ENCODE measurements around the gene PFN3. TPM values are rescaled to one million over a fixed set of nuclear protein-coding genes. Genes with fewer than 3 reads are reported as not detected.

The PFN3 gene
- total RNA-seq, 3 donors from 2014 or later (not counting 1 experiment from before 2014, with no cell fraction given), result not detected

GRCh38 chr5:177367323-177367848 lies 33.1 kb downstream of the PFN3 start:
- no peak overlapping the region for H3K27ac ChIP-seq (ENCODE audit: low read length)
- H3K4me1 Mint-ChIP-seq, result peaks cover 24 to 51% of the 10 kb centered on the region in 2 donors
- H3K4me3 Mint-ChIP-seq, result no peak overlapping the region
- TF ChIP-seq, protein P1, sequence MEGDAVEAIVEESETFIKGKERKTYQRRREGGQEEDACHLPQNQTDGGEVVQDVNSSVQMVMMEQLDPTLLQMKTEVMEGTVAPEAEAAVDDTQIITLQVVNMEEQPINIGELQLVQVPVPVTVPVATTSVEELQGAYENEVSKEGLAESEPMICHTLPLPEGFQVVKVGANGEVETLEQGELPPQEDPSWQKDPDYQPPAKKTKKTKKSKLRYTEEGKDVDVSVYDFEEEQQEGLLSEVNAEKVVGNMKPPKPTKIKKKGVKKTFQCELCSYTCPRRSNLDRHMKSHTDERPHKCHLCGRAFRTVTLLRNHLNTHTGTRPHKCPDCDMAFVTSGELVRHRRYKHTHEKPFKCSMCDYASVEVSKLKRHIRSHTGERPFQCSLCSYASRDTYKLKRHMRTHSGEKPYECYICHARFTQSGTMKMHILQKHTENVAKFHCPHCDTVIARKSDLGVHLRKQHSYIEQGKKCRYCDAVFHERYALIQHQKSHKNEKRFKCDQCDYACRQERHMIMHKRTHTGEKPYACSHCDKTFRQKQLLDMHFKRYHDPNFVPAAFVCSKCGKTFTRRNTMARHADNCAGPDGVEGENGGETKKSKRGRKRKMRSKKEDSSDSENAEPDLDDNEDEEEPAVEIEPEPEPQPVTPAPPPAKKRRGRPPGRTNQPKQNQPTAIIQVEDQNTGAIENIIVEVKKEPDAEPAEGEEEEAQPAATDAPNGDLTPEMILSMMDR (IDR thresholded peaks at IDR 0.05), result no peak
- intact Hi-C loops (cut with micrococcal nuclease), result no loop called here
- H3K27ac Mint-ChIP-seq, result no peak overlapping the region
- no peaks in the 10 kb centered on the region for H3K27me3 Mint-ChIP-seq (ENCODE audit: low read depth in 2 of 2)
- H3K4me3 ChIP-seq (ENCODE audit: low read length), result no peak overlapping the region
- H3K4me1 ChIP-seq (ENCODE audit: control insufficient read depth, insufficient read depth, low read length), result peaks cover 50% of the 10 kb centered on the region
- WGBS (ENCODE audit: insufficient coverage), result 96% methylated on average over 46 of the region's 46 CpGs
- H3K9me3 Mint-ChIP-seq, result no peaks in the 10 kb centered on the region
- H3K36me3 Mint-ChIP-seq, result no peaks in the 10 kb centered on the region
- no peaks in the 10 kb centered on the region for H3K9me3 ChIP-seq (ENCODE audit: control insufficient read depth, insufficient read depth, low read length)
- no peaks in the 10 kb centered on the region for H3K27me3 ChIP-seq (ENCODE audit: control insufficient read depth, insufficient read depth, low read length)
- DNase-seq (no peak), ATAC-seq (no peak)
- peaks cover 65% of the 10 kb centered on the region for H3K36me3 ChIP-seq (ENCODE audit: control insufficient read depth, insufficient read depth, low read length)

- H3K27me3 Mint-ChIP-seq (ENCODE audit: low read depth in 2 of 2), result no peaks in the 10 kb centered on the region
- TF ChIP-seq, protein P1 (IDR thresholded peaks at IDR 0.05), result no peak
- Histone ChIP-seq H3K9me3 (ENCODE audit: control insufficient read depth, insufficient read depth, low read length) (no peaks in the 10 kb centered on the region), H3K27ac (ENCODE audit: low read length) (no peak overlapping the region), H3K36me3 (ENCODE audit: control insufficient read depth, insufficient read depth, low read length) (peaks cover 62% of the 10 kb centered on the region), H3K4me1 (ENCODE audit: control insufficient read depth, insufficient read depth, low read length) (peaks cover 50% of the 10 kb centered on the region), H3K27me3 (ENCODE audit: control insufficient read depth, insufficient read depth, low read length) (no peaks in the 10 kb centered on the region), H3K4me3 (ENCODE audit: low read length) (no peak overlapping the region)
- WGBS (ENCODE audit: insufficient coverage), result 94% methylated on average over 34 of the region's 36 CpGs
- H3K36me3 Mint-ChIP-seq, result no peaks in the 10 kb centered on the region
- no peak overlapping the region for H3K4me3 Mint-ChIP-seq
- intact Hi-C loops (cut with micrococcal nuclease), result no loop called here
- peak overlapping the region in 1 of 2 donors; percentile 37 for H3K27ac Mint-ChIP-seq
- ATAC-seq, result no peak
- no peaks in the 10 kb centered on the region for H3K9me3 Mint-ChIP-seq
- DNase-seq, result no peak
- peaks cover 25 to 51% of the 10 kb centered on the region in 2 donors for H3K4me1 Mint-ChIP-seq
Observed at GRCh38 chr5:177366528-177367322, 33.7 kb downstream of the PFN3 start.

- Histone ChIP-seq H3K4me1 (ENCODE audit: control insufficient read depth, insufficient read depth, low read length) (peaks cover 50% of the 10 kb centered on the region), H3K4me3 (ENCODE audit: low read length) (no peak overlapping the region), H3K36me3 (ENCODE audit: control insufficient read depth, insufficient read depth, low read length) (peaks cover 55% of the 10 kb centered on the region), H3K9me3 (ENCODE audit: control insufficient read depth, insufficient read depth, low read length) (no peaks in the 10 kb centered on the region), H3K27ac (ENCODE audit: low read length) (no peak overlapping the region), H3K27me3 (ENCODE audit: control insufficient read depth, insufficient read depth, low read length) (no peaks in the 10 kb centered on the region)
- H3K27me3 Mint-ChIP-seq (ENCODE audit: low read depth in 2 of 2), result no peaks in the 10 kb centered on the region
- H3K4me3 Mint-ChIP-seq, result no peak overlapping the region
- DNase-seq, result no peak
- H3K27ac Mint-ChIP-seq, result peak overlapping the region in 1 of 2 donors; percentile 37
- no peak for ATAC-seq
- H3K4me1 Mint-ChIP-seq, result peaks cover 24 to 49% of the 10 kb centered on the region in 2 donors
- TF ChIP-seq, protein P1 (IDR thresholded peaks at IDR 0.05), result no peak
- 97% methylated on average over 14 of the region's 14 CpGs for WGBS (ENCODE audit: insufficient coverage)
- intact Hi-C loops (cut with micrococcal nuclease), result no loop called here
- no peaks in the 10 kb centered on the region for H3K9me3 Mint-ChIP-seq
- H3K36me3 Mint-ChIP-seq, result no peaks in the 10 kb centered on the region
Observed at GRCh38 chr5:177365845-177366527, 34.5 kb downstream of the PFN3 start.
